ENCODE data around the gene DNASE1L2.

DNA sequence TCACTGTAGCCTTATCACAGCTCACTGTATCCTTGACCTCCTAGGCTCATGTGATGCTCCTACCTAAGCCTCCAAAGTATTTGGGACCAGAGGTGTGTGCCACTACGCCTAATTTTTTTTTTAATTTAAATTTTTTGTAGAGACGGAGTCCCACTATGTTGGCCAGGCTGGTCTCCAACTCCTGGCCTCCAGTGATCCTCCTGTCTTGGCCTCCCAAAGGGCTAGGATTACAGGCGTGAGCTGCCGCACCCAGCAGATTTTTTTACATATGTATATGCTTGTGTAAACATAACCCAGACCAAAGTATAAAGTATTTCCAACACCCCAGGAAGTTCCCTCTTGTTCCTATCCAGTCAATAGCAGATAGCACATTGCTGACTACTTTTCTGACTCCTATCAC, 19.9 kb upstream of the DNASE1L2 start:
- TF ChIP-seq, protein P1, sequence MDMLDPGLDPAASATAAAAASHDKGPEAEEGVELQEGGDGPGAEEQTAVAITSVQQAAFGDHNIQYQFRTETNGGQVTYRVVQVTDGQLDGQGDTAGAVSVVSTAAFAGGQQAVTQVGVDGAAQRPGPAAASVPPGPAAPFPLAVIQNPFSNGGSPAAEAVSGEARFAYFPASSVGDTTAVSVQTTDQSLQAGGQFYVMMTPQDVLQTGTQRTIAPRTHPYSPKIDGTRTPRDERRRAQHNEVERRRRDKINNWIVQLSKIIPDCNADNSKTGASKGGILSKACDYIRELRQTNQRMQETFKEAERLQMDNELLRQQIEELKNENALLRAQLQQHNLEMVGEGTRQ (IDR thresholded peaks at IDR 0.05; ENCODE audit: borderline replicate concordance, low read depth, low read length): no peak
- TF ChIP-seq BRCA1 (IDR thresholded peaks at IDR 0.05; ENCODE audit: low read depth, low read length) (no peak), EZH2 (IDR thresholded peaks at IDR 0.05; ENCODE audit: borderline replicate concordance, control insufficient read depth, low read depth, low read length) (no peak)
- TF ChIP-seq, protein P2, sequence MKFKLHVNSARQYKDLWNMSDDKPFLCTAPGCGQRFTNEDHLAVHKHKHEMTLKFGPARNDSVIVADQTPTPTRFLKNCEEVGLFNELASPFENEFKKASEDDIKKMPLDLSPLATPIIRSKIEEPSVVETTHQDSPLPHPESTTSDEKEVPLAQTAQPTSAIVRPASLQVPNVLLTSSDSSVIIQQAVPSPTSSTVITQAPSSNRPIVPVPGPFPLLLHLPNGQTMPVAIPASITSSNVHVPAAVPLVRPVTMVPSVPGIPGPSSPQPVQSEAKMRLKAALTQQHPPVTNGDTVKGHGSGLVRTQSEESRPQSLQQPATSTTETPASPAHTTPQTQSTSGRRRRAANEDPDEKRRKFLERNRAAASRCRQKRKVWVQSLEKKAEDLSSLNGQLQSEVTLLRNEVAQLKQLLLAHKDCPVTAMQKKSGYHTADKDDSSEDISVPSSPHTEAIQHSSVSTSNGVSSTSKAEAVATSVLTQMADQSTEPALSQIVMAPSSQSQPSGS (IDR thresholded peaks at IDR 0.05; ENCODE audit: low read length): no peak

All from GM12878 (cell line).